ENCODE measurements around the gene LCN6. TPM values are rescaled to one million over a fixed set of nuclear protein-coding genes. Genes with fewer than 3 reads are reported as not detected.

The LCN6 gene
- total RNA-seq, 1 experiment from 2014 or later: not detected

DNA sequence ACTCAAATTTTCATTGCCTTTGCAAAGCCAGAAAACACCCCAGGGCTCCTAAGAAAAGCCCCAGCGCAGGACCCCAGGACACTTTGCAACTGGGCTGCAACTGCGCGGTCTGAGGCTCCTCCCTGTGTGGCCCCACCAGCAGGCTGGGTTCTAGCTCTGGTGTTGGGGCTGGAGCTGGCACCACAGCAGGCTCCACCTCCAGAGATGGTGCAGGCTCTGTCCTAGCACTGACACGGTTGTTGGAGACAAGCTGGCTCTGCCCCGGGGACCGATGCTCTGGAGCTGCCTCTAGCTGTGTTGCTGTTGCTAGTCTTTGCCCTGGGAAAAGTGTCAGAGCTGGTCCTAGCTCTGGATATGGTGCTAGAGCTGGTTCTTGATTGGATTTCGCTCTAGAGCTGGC is 19.2 kb downstream of the LCN6 start:
- no peak overlapping the region for H3K9ac ChIP-seq (ENCODE audit: extremely low read depth, insufficient read length, low read length)
- H2AK5ac ChIP-seq (ENCODE audit: insufficient read length, low read length): no peak overlapping the region
- no CpG with 5 or more reads among the region's 7 CpGs for WGBS (ENCODE audit: extremely low coverage, insufficient read length, low lambda C conversion rate)
- no peak overlapping the region for H4K8ac ChIP-seq (replicated peaks; ENCODE audit: insufficient read length, low read depth, low read length)
- no peak overlapping the region for H3K18ac ChIP-seq (ENCODE audit: insufficient read length, low read depth, low read length)
- peaks cover 23 to 33% (median 26%) of the 10 kb centered on the region in 3 experiments for H3K36me3 Mint-ChIP-seq (ENCODE audit: insufficient read depth in 1 of 3, low read depth in 3 of 3)
- no peak overlapping the region for H2BK20ac ChIP-seq (ENCODE audit: low read depth, low read length, poor library complexity, severe bottlenecking)
- no peak for DNase-seq
- no peak overlapping the region for H3K4ac ChIP-seq (ENCODE audit: low read depth, low read length)
- no peaks in the 10 kb centered on the region for H3K9me3 ChIP-seq (ENCODE audit: control insufficient read depth, low read depth, low read length)
- H3K56ac ChIP-seq (ENCODE audit: insufficient read length, low read depth, low read length): no peak overlapping the region
- H2BK120ac ChIP-seq (ENCODE audit: low read depth, low read length, poor library complexity, severe bottlenecking): no peak overlapping the region
- peaks cover 6% of the 10 kb centered on the region for H3K79me1 ChIP-seq (ENCODE audit: insufficient read depth, low read depth, low read length, poor library complexity, severe bottlenecking)
- peak overlapping the region; percentile 46 for H3K4me2 ChIP-seq (ENCODE audit: insufficient read depth, insufficient read length, low read length)
- peak overlapping the region; percentile 57 to 78; a peak in 4 of 5 replicates for H3K4me3 Mint-ChIP-seq
- peaks cover 10 to 24% of the 10 kb centered on the region in 2 experiments for H3K4me1 Mint-ChIP-seq
- H3K27me3 Mint-ChIP-seq (ENCODE audit: low read depth): peaks cover 14% of the 10 kb centered on the region
- H2BK5ac ChIP-seq (ENCODE audit: insufficient read length, low read length): no peak overlapping the region
- no peak overlapping the region for H4K91ac ChIP-seq (ENCODE audit: insufficient read length, low read depth, low read length)
- H3K27ac Mint-ChIP-seq: no peak overlapping the region
- no peak overlapping the region for H2AFZ ChIP-seq (ENCODE audit: low read length)
- no peak overlapping the region for H2BK15ac ChIP-seq (ENCODE audit: low read depth, low read length)
- H3K9me3 Mint-ChIP-seq: no peaks in the 10 kb centered on the region; a peak in 1 of 5 replicates
- H3K27ac ChIP-seq (ENCODE audit: insufficient read length, low read depth, low read length): no peak overlapping the region
- no peaks in the 10 kb centered on the region for H4K20me1 ChIP-seq (ENCODE audit: control insufficient read depth, insufficient read depth, insufficient read length)
- H3K79me2 ChIP-seq (ENCODE audit: insufficient read depth, low read length): peaks cover 11% of the 10 kb centered on the region; the same call in 1 of the 2 replicates
- H4K5ac ChIP-seq (ENCODE audit: insufficient read length, low read depth, low read length): no peak overlapping the region
- H3K27me3 ChIP-seq (ENCODE audit: insufficient read depth, low read length): no peaks in the 10 kb centered on the region
- H3T11ph ChIP-seq (ENCODE audit: low read length): no peak overlapping the region
- peaks cover 10% of the 10 kb centered on the region for H3K23me2 ChIP-seq (ENCODE audit: insufficient read length, low read depth, low read length, poor library complexity, severe bottlenecking)
- TF ChIP-seq CTCF (conservative IDR thresholded peaks at IDR 0.05): no peak
- H3K23ac ChIP-seq (ENCODE audit: insufficient read length, low read depth, low read length): no peak overlapping the region
- H3K4me1 ChIP-seq (ENCODE audit: insufficient read depth, low read length): no peaks in the 10 kb centered on the region
- no peak overlapping the region for H2BK12ac ChIP-seq (ENCODE audit: insufficient read length, low read depth, low read length)
- no peak overlapping the region for H3K14ac ChIP-seq (ENCODE audit: insufficient read depth, low read length)
